Kidney tubule cell (primary cell): ENCODE results near the gene CHST4.
"Not testable (repeated sequence)": the region's sequence is repeated elsewhere in the genome, so short reads cannot be mapped to it uniquely, and the experiment has no call there.

Experiments used
- DNase-seq: peaks from one replicate; pipeline ENCODE4 v3.0.0-alpha.2; 2018; ENCODE audit warnings: low spot score

Gene CHST4

DNA sequence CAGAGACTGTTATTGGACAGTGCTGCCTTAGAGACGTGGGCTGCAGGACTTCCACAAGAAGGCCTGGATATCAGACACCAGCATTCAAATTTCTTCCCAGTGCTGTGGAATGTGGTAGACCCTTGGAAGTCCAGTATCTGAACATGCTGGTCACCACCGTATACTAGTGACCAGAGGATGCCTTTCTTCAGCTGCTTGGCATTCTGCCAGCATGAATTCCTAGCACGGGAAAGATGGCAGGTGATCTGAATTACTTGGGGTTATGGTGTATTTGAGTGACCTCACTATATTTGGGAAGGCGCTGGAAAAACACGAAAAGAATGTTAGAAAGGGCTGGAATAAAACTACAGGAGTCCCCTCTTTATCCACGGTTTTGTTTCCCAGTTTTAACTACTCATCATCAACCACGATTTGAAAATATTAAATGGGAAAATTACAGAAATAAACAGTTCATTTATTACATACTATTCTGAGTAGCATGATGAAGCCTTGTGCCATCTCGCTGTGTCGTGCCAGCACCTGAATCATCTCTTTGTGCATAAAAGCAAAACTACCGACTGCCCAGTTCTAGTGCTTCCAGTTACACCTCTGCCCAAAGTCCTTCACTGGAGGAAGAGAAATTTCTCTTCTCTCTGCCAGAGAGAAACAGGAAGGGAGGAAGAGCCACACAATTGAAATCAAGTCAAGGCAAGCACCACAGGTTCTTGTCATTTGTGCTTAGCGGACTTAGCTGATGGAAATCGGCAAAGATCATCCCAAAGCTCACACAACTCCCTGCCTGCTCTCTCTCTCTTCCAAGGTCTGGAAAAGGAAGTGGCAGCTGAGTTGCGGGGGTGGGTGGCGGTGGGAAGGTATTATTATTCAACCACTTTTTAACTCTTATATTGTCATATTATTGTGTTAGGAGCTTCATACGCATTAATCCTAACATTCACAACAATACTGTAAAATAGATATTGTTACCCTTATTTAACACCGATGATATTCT lies 1.4 kb upstream of the CHST4 start:
- DNase-seq: no peak

DNA sequence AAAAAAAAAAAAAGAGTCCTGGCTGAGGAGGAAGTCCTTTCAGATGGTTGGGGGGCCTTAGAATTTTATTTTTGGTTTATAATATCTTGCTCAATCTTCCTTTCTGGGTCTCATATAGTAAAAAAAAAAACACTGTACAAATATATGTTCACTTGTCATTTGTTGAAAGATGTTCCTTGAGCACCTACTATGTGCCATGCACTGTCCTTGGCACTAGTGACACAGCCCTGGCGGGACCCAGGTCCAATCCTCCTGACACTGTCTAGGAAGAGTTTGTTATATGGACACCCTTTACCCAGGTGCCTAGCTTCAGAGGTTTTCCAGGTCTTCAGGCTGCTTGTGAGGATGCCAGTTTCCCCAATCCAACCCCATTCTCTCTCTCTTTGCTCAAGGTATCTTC lies 2.0 kb downstream of the CHST4 start:
- no peak for DNase-seq

DNA sequence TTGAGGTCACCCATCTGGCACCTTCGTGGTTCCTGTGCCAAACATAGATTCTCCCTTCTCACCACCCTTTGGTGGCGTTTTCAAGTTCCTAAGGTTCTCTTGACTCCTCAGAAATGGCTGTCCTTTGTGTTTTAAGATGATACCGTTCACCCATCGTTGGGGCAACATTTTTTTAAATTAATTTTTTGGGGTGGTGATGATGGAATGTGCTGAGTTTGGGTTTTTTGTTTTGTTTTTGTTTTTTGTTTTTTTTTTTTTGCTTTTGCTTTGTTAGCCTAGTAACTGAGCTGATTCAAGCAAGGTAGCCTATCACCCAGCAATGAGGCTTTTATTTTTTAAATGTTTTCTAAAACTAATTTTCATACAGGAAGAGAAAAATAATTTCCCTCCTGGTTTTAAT lies 2.6 kb downstream of the CHST4 start:
- no peak for DNase-seq

DNA sequence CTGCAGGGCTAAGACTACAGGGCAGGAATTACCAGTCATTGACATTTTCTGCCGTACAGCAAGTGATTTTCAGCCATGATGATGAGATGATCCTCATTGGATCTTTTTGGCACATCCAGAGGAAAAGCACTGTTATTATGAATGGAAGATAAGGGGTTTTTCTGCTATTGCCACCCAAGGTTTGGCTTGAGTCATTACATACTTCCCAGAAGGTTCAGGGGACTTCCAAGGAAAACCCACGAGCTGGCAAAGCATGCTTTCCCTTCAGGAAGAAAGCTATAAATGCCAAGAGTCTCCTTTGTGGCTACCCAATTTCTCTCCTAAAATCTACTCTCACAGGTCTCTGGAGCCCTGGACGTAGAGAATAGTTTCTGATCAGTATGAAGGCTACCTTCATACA lies 6.1 kb downstream of the CHST4 start:
- DNase-seq: peak; percentile 42

DNA sequence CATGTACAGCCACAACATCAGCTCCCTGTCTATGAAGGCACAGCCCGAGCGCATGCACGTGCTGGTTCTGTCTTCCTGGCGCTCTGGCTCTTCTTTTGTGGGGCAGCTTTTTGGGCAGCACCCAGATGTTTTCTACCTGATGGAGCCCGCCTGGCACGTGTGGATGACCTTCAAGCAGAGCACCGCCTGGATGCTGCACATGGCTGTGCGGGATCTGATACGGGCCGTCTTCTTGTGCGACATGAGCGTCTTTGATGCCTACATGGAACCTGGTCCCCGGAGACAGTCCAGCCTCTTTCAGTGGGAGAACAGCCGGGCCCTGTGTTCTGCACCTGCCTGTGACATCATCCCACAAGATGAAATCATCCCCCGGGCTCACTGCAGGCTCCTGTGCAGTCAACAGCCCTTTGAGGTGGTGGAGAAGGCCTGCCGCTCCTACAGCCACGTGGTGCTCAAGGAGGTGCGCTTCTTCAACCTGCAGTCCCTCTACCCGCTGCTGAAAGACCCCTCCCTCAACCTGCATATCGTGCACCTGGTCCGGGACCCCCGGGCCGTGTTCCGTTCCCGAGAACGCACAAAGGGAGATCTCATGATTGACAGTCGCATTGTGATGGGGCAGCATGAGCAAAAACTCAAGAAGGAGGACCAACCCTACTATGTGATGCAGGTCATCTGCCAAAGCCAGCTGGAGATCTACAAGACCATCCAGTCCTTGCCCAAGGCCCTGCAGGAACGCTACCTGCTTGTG lies 10.7 kb downstream of the CHST4 start:
- DNase-seq: no peak

DNA sequence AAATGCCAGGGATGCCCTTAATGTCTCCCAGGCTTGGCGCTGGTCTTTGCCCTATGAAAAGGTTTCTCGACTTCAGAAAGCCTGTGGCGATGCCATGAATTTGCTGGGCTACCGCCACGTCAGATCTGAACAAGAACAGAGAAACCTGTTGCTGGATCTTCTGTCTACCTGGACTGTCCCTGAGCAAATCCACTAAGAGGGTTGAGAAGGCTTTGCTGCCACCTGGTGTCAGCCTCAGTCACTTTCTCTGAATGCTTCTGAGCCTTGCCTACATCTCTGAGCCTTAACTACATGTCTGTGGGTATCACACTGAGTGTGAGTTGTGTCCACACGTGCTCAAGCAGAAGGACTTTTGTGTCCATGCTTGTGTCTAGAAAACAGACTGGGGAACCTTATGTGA lies 11.4 kb downstream of the CHST4 start:
- peak; percentile 57 for DNase-seq

DNA sequence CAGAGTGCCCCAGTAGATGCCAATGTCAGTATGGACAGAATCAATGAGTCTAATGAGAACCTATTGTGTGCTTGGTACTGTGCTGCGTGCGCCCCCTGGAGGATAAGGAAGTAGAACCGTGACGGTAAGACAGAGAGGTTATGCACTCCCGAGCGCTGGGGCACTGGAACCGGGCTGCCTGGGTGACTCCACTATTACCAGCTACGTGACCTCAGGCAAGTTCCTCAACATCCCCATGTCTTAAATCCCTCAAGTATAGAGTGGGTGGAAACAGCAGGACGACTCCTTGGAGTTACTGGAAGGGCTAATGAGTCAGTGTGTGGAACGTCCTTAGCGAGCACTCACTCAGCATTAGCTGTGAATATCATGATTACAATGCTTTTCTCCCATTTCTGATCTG lies 16.2 kb downstream of the CHST4 start:
- DNase-seq: peak; percentile 23

DNA sequence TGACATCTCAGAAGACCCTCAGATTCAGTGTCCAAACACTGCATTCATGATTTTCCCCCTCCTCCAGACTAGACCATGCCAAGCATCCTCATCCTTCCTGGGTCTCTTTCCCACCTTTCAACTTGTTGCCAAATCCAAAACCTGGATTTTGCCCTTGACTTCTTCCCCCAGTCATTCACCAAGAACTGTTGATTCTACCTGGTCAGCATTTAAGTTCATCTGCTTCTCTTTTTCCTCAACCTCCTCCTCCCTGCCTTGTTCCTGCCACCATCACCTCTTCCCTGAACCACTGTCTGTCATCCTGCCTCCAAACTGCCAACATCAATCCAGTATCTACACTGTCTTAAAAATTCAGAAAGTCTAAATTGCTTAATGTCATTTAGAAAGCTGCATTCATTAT lies 20.9 kb downstream of the CHST4 start:
- no peak for DNase-seq

DNA sequence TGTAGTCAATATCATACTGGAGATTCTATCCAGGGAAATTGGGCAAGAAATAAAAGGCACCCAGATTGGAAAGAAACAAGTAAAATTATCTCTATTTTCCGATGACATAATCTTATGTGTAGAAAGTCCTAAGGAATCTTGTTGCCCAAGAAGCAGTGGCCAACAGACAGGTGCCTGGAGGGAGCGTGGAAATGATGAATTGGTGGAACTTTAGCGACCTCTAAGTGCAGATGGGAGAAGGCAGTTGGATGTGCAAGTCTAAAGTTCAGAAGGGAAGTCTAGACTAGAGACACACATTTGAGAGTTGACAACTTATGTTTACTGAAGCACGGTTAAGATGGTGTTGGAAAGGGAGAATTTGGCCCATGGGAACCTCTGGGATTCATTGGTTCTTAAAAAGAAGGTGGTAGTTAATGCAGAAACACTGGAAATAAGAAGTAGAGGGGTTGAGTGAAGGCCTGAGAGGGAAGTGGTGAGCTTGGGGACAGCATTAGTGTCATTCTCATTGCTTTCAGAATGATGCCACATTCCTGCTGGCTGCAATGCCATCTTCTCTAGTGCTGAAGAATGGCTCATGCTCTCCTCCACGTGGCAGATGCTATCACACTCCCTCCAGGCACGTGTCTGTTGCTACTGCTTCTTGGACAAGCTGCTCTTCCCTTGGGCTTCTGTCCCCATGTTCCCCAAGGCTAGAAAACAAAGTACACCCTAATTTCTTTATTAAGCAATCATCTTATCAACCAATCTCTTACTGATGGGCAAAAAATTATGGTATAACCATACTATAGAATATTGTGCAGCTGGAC lies 26.7 kb downstream of the CHST4 start:
- DNase-seq: no peak

DNA sequence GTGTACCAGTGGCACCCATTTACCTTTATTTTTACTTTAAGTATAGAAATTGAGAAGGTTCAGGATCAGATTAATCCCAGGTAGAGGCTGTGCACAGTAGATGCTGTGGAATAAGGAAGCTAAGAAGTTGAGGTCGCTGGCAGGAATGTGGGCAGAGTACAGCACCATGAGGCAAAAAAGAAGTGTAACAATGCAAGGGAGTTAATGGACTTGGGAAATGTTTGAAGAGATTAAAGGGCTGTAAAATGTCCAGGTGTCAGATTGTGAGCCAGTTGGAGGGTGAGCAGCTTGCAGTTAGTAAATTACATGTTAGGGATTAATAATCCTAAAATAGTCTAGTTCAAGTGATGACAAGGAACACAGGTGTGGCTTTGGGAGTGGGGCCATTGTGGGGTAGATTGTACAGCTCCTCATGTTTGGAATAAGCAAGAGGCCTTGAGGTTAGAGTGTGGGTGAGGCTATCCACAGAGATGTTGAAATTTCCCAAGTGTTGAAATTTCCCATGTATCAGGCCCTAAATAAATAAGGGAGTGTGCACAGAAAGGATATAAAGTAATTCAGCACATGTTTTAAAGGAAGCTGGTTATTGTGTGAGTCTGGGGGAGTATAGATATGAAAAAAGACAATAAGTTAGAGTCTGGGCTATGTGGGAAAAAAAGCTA lies 29.1 kb downstream of the CHST4 start:
- no peak for DNase-seq

DNA sequence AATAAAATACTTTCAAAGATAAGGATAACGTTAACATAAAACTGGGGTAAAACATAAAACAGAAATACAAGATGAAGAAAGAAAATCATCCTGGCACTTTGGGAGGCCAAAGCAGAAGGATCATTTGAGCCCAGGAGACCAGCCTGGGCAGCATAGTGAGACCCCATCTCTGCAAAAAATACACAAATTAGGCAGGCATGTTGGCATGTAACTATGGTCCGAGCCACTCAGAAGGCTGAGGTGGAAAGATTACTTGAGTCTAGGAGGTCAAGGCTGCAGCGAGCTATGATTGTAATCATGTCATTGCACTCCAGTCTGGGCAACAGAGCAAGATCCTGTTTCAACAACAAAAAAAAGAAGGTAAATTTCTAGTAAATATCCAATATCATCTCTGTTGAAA lies 31.1 kb downstream of the CHST4 start:
- no peak for DNase-seq

DNA sequence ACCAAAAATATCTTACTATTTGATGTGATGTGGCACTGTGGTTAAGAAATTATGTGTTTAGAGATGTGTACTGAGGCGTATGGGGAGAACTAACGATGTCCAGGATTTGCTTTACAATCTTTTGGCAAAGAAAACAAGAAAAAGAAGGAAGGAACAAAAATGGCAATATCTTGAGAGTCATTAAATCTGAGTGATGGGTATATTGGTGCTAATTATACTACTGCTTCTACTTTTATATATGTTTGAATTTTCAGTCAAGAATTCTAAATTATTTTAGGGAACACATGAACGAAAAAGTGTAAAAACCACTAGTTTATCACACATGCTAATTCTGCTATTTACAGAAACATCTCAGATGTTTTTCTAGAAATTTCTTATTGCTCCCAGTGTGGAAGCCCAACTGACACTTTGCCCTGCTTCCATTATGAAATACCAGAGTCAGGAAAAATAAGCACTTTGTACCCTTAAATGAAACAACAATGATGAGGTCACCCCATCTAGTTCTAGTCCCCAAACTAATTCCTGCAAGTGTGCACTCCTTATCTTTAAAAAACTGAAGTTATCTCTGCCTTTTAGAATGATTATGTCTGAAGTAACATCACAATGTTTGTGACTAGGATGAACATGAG lies 31.8 kb downstream of the CHST4 start:
- no peak for DNase-seq

DNA sequence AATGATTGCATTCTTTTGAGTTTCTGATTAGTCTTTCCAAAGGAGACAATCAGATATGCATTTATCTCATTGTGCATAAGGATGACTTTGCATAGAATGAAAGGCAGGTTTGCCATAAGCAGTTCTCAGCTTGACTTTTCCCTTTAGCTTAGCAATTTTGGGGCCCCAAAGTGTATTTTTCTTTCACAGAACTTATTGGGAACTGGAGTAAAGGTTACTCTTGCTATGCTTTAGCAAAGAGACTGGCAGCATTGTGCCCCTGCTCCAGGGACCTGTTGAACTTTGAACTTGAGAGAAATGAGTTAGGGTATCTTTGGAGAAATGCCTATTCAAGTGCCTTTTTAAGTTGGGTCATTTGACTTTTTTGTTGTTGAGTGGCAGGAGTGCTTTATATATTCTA lies 33.6 kb downstream of the CHST4 start:
- no peak for DNase-seq

DNA sequence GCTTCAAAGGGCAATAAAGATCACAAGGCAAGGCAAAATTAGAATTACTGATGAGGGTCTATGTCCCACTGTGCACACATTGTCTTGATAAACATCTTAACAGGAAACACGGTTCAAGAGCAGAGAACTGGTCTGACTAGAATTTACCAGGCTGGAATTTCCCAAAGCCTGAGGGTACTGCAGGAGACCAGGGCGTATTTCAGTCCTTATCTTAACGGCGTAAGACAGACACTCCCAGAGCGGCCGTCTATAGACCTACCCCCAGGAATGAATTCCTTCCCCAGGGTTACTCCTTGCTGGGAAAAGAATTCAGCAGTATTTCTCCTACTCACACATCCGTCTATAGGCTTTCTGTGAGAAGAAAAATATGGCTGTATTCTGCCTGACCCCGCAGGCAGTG lies 35.7 kb downstream of the CHST4 start:
- DNase-seq: not testable (repeated sequence)

DNA sequence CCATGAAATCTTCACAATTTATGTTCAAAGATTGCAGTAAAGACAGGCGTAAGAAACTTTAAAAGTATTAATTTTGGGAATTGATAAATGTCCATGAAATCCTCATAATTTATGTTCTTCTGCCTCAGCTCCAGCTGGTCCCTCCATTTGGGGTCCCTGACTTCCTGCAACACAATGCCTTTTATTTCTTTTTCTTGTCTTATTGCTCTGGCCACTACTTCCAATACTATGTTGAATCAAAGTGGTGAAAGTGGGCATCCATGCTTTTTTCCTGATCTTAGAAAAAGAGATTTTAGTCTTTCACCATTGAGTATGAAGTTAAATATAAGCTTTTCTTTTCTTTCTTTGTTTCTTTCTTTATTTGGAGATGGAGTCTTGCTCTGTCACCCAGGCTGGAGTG lies 36.3 kb downstream of the CHST4 start:
- no peak for DNase-seq

DNA sequence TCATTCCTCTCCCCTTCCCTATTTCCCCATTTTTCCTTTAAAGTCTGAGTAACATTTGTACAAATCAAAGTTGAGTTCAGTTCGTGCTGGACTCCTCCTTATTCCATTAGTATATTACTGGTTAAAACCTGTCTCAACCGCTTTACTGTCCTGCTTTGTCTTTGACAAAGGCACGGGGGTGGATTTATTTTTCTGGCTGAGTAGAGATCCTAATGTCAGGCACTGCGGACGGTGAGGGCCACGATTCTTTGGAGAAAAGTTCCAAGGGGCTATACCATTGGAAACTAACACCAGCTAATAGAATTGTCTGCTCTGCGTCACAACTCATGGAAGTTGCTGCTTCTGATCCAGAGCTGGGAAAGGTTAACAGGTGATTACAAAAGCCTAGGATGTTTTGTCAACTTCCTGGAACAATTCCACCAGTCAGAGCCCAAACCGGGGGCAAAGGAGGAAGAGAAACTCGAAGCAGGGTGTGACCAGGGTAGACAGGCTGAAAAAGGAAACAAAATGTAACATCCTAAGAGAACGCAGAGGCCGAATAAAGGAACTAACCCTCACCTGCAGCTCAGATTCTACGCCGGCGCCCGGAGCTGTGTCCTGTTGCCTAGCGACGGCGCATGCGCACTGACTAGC lies 38.2 kb downstream of the CHST4 start:
- no peak for DNase-seq

DNA sequence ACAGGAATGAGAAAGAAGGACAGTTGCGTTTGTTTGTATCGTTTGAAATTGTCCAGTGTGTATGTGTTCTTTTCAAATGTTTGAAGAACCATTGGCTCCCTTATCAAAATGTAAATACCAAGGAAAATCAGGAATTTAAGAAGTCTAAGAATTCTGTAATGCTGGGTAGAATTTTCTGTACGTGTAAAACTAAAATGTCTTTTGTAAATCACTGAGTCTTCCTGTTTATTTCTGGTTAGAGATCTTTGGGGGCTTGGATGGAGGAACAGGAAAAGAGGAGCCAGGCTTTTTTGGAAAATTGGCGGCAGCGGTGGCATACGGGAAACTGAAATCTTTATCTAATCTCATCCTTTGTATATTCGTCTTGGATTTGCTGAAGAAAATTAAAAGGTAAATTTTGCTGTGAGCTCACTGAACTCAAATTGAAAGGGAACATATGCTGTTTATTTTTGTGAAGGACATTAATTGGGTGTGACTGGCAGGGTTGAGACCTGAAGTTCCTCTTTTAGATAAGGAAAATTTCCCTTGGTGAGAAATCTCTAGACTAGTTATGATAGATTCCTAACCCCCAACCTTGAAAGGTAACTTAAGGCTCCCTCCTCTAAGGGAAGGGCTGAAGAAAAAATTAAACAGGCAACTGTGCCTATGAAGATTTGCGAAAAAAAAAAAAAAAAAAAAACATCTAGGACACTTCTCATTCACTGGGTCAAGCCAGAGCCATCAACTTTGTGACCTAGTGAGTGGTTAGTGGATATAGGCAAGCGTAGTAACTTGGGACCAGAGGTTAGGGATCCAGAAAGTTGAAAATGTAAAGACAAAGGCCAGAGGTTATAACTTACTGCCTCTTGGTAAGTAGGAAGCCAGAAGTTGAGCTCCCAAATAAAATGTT lies 39.8 kb downstream of the CHST4 start:
- DNase-seq: no peak

DNA sequence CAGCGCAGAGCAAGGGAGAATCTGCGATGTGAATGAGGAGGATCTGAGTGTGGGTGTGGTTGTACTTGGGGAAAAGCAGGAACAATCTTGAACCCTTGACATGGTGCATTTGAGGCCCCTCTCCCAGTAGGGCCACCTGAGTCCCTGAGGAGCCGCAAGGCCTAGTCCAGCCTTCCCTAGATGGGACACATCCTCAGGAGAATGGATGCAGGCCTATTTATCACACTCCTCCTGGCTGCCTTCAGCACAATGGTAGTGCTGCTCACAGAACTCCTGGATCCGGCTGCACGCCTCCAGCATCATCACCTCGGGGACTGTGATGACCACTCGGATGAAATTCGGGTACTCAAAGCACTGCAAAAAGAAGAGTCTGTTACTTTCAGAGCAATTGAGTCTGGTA lies 41.7 kb downstream of the CHST4 start:
- DNase-seq: no peak

DNA sequence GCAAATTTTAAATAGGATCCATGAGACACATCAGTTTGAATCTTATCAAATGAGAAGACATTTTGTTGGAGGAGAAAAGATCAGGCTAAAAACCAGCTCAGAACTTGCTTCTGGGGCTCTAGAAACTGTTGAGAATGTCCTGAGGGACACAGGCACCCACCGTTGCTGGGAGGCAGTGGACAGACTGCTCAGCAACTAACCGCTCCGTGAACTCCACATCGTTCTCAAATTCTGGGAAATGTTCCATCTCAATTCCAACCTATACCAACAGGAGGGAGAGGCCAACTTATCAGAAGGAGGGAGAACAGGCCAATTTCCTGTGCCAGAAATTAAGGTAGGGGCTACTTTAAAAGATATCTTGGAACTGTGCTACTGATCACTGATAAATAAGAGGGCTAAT lies 42.3 kb downstream of the CHST4 start:
- no peak for DNase-seq

DNA sequence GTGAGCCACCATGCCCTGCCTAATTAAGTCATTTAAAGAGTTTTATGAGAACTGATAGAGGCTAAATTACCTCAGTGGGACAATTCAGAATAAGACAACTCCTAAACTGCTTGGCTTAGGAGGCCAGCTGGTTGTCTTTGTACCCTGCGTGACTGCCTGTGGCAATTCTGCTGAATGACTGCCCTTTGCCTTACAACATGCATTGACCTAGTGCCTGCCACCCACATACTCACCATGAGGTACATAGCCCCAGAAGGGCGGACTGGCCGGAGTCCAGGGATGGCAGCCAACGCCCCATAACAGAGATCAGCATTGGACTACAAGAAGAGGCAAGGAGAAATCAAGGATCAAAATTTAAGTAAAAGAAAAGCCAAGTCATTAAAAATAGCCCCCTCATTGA lies 43.4 kb downstream of the CHST4 start:
- no peak for DNase-seq
